MM.1S (cell line): ENCODE results near the gene LSM5.
"Not testable (repeated sequence)": the region's sequence is repeated elsewhere in the genome, so short reads cannot be mapped to it uniquely, and the experiment has no call there.

Source experiments
- DNase-seq: peaks from one replicate; pipeline ENCODE4 v3.0.0-alpha.2; 2015
- H2AFZ ChIP-seq: fragments of 300-600 bp; sonication (generic); 2 replicates; pipeline ENCODE4 v1.6.0; 2016; ENCODE audit warnings: antibody characterized with exemption, low read length
- H3F3A ChIP-seq: fragments of 300-600 bp; sonication (generic); 2 replicates; pipeline ENCODE4 v1.6.1; 2016; ENCODE audit warnings: mild to moderate bottlenecking, antibody characterized with exemption, low read length, moderate library complexity, mixed read lengths; ENCODE audit not compliant: insufficient read depth
- H3K27ac ChIP-seq: fragments of 300-600 bp; sonication (generic); 2 replicates; pipeline ENCODE4 v1.5.1; 2016; ENCODE audit warnings: mild to moderate bottlenecking, low read length
- H3K27me3 ChIP-seq: fragments of 300-600 bp; sonication (generic); replicated peaks from 2 replicates; pipeline ENCODE4 v1.6.0; 2016; ENCODE audit warnings: low read length; ENCODE audit not compliant: insufficient read depth
- H3K36me3 ChIP-seq: fragments of 300-600 bp; sonication (generic); replicated peaks from 2 replicates; pipeline ENCODE4 v1.6.1; 2016; ENCODE audit warnings: mild to moderate bottlenecking, low read length, mixed read lengths; ENCODE audit not compliant: insufficient read depth
- H3K4me1 ChIP-seq: fragments of 300-600 bp; sonication (generic); 2 replicates; pipeline ENCODE4 v1.6.1; 2016; ENCODE audit warnings: low read length, mixed read lengths
- H3K4me2 ChIP-seq: fragments of 300-600 bp; sonication (generic); 2 replicates; pipeline ENCODE4 v1.6.0; 2016; ENCODE audit warnings: low read depth, low read length
- H3K4me3 ChIP-seq: fragments of 300-600 bp; sonication (generic); 2 replicates; pipeline ENCODE4 v1.5.1; 2016; ENCODE audit warnings: low read length, mixed read lengths
- H3K79me2 ChIP-seq: fragments of 300-600 bp; sonication (generic); 2 replicates; pipeline ENCODE4 v1.6.1; 2016; ENCODE audit warnings: mixed run types, low read length, mixed read lengths
- H3K9ac ChIP-seq: fragments of 300-600 bp; sonication (generic); 2 replicates; pipeline ENCODE4 v1.6.1; 2016; ENCODE audit warnings: low read length, mixed read lengths
- H3K9me2 ChIP-seq: fragments of 300-600 bp; sonication (generic); replicated peaks from 2 replicates; pipeline ENCODE4 v1.6.1; 2016; ENCODE audit warnings: mild to moderate bottlenecking, low read length, mixed read lengths; ENCODE audit not compliant: insufficient read depth
- H3K9me3 ChIP-seq: fragments of 300-600 bp; sonication (generic); replicated peaks from 2 replicates; pipeline ENCODE4 v1.6.1; 2016; ENCODE audit warnings: mild to moderate bottlenecking, low read length, mixed read lengths; ENCODE audit not compliant: insufficient read depth
- H4K20me1 ChIP-seq: fragments of 300-600 bp; sonication (generic); 2 replicates; pipeline ENCODE4 v1.6.1; 2016; ENCODE audit warnings: mild to moderate bottlenecking, low read length, moderate library complexity, mixed read lengths; ENCODE audit not compliant: insufficient read depth
- CTCF ChIP-seq: fragments of 300-600 bp; sonication (generic); IDR thresholded peaks from 2 replicates; pipeline ENCODE4 v1.5.1; 2016; ENCODE audit warnings: antibody characterized with exemption, low read length, mixed read lengths
- EZH2 ChIP-seq: fragments of 300-600 bp; sonication (generic); optimal IDR thresholded peaks from 2 replicates; pipeline ENCODE3; 2017; ENCODE audit warnings: low read depth, mild to moderate bottlenecking, antibody characterized with exemption, low read length, mixed read lengths
- EZH2phosphoT487 ChIP-seq: fragments of 300-600 bp; sonication (generic); IDR thresholded peaks from 2 replicates; pipeline ENCODE4 v1.6.1; 2018; ENCODE audit warnings: antibody characterized with exemption, low read length

The LSM5 gene

DNA sequence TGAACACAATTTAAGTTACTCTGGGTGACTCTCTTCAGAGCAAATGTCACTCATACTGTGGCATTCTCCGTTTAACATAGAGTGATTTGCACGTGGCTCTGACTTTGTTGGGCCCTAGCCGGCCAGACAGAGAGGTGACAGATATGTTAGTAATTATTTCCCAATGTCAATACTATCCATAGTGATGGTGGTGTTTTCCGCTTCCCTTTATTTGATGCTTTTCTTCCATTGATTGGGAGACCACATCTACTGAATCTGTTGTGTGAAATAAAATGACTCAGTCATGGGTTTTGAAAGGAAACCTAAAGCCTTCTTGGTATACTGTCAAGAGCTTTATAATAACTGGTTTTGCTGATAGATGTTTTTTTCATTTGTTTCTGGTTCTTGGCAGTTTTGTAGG is 12.5 kb upstream of the LSM5 start:
- no peak for TF ChIP-seq EZH2phosphoT487
- TF ChIP-seq CTCF: no peak
- no peak for TF ChIP-seq EZH2
- Histone ChIP-seq H3K4me1 (peaks cover 7% of the 10 kb centered on the region; the same call in 1 of the 2 replicates), H3K9ac (no peak overlapping the region), H3K9me3 (no peaks in the 10 kb centered on the region), H3K36me3 (no peaks in the 10 kb centered on the region), H3F3A (peaks cover 20% of the 10 kb centered on the region), H3K79me2 (peaks cover 88% of the 10 kb centered on the region), H2AFZ (no peak overlapping the region), H3K4me2 (no peak overlapping the region), H3K9me2 (no peaks in the 10 kb centered on the region), H4K20me1 (peaks cover 3% of the 10 kb centered on the region), H3K27ac (no peak overlapping the region), H3K4me3 (no peak overlapping the region), H3K27me3 (no peaks in the 10 kb centered on the region)
- no peak for DNase-seq

DNA sequence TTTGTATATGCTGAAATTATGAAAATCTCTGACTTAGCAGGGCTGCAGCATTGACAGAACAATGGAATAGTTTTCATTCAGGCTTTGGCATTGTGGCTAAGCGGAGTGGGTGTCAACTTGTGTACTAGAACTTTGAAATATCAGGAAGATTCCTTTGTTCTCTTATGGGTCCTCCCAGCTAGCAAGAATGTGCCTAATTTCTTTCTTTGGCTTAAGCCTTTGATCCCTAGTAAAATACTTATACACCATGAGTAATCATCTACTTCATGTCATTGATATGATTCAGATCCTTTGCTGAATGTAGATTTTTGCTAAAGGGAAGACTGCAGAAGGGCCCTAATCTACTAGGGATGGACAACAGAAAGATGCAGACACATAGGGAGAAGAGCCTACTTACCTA is 11.3 kb upstream of the LSM5 start:
- Histone ChIP-seq H4K20me1 (peaks cover 3% of the 10 kb centered on the region), H3K36me3 (no peaks in the 10 kb centered on the region), H2AFZ (no peak overlapping the region), H3K4me2 (no peak overlapping the region; the same call in 1 of the 2 replicates), H3F3A (peaks cover 16% of the 10 kb centered on the region), H3K79me2 (peaks cover 88% of the 10 kb centered on the region), H3K4me1 (peaks cover 7% of the 10 kb centered on the region; the same call in 1 of the 2 replicates), H3K27me3 (no peaks in the 10 kb centered on the region), H3K4me3 (no peak overlapping the region), H3K27ac (peak overlapping the region; percentile 7; the same call in 1 of the 2 replicates), H3K9me2 (no peaks in the 10 kb centered on the region), H3K9me3 (no peaks in the 10 kb centered on the region), H3K9ac (no peak overlapping the region)
- TF ChIP-seq CTCF (no peak), EZH2phosphoT487 (no peak), EZH2 (no peak)
- DNase-seq: no peak

DNA sequence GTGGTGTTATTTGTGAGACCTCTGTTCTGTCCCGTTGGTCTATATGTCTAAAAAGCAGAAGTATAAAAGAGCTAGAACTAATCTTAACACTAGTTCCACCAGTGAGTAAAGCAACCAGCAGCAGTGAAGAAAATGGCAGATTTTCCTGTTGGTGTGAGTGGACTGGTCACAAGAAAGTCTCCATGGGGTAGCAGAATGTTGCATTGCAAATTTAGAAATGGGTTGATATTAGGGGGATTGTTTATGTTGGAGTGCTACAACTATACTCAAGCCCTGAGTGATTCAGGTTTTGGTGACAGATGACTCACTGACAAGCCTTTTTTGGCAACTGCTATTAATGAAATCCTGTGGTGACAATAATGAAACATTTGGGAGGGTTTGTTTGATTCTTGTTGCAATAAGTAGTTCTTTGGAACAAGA is 10.8 kb upstream of the LSM5 start:
- Histone ChIP-seq H3K4me3 (no peak overlapping the region), H3K27ac (peak overlapping the region; percentile 7; the same call in 1 of the 2 replicates), H3F3A (peaks cover 16% of the 10 kb centered on the region)

DNA sequence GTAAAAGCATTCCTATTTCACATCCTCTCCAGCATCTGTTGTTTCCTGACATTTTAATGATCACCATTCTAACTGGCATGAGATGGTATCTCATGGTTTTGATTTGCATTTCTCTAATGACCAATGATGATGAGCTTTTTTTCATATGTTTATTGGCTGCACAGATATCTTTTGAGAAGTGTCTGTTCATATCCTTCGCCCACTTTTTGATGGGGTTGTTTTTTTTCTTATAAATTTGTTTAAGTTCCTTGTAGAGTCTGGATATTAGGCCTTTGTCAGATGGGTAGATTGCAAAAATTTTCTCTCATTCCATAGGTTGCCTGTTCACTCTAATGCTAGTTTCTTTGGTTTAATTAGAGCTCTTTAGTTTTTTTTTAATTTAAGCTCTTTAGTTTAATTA is 10.0 kb upstream of the LSM5 start:
- H2AFZ ChIP-seq, H3K9me2 ChIP-seq, H3K27ac ChIP-seq, H3K4me3 ChIP-seq, DNase-seq, H3K4me2 ChIP-seq, H3K4me1 ChIP-seq, H3K36me3 ChIP-seq, H4K20me1 ChIP-seq, H3K9me3 ChIP-seq, H3K9ac ChIP-seq, H3F3A ChIP-seq, H3K27me3 ChIP-seq: not testable (repeated sequence)
- H3K79me2 ChIP-seq: peaks cover 92% of the 10 kb centered on the region

More for the DNA sequence above, 10.8 kb upstream of the LSM5 start:
- no peak for DNase-seq
- H3K4me1 ChIP-seq: peaks cover 9% of the 10 kb centered on the region; the same call in 1 of the 2 replicates
- H3K36me3 ChIP-seq: no peaks in the 10 kb centered on the region
- H3K27me3 ChIP-seq: no peaks in the 10 kb centered on the region
- TF ChIP-seq CTCF (no peak), EZH2 (no peak), EZH2phosphoT487 (no peak)
- H3K9me2 ChIP-seq: no peaks in the 10 kb centered on the region
- H3K9me3 ChIP-seq: no peaks in the 10 kb centered on the region
- no peak overlapping the region for H2AFZ ChIP-seq
- no peak overlapping the region for H3K9ac ChIP-seq
- H3K4me2 ChIP-seq: peak overlapping the region; percentile 5; the same call in 1 of the 2 replicates
- peaks cover 3% of the 10 kb centered on the region for H4K20me1 ChIP-seq
- peaks cover 93% of the 10 kb centered on the region for H3K79me2 ChIP-seq

DNA sequence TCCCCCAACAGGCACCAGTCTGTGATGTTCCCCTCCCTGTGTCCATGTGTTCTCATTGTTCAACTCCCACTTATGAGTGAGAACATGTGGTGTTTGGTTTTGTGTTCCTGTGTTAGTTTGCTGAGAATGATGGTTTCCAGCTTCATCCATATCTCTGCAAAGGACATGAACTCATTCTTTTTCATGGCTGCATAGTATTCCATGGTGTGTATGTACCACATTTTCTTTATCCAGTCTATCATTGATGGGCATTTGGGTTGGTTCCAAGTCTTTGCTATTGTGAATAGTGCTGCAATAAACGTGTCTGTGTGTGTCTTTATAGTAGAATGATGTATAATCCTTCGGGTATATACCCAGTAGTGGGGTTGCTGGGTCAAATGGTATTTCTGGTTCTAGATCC is 9.6 kb upstream of the LSM5 start:
- H3K27ac ChIP-seq, H3F3A ChIP-seq, H3K9me3 ChIP-seq, H2AFZ ChIP-seq, H3K36me3 ChIP-seq, H3K9ac ChIP-seq, H3K27me3 ChIP-seq, H3K9me2 ChIP-seq, DNase-seq, H3K4me2 ChIP-seq, H4K20me1 ChIP-seq, H3K4me1 ChIP-seq, H3K4me3 ChIP-seq: not testable (repeated sequence)
- peaks cover 91% of the 10 kb centered on the region for H3K79me2 ChIP-seq
